ENCODE results near the gene GK. TPM values are rescaled to one million over a fixed set of nuclear protein-coding genes. Genes with fewer than 3 reads are reported as not detected.

GK gene
- total and polyA plus RNA-seq, 2 of the 8 experiments (the other 6 are each of a cell fraction or from before 2014, with no cell fraction given) = 2.9 to 11.2 TPM

DNA sequence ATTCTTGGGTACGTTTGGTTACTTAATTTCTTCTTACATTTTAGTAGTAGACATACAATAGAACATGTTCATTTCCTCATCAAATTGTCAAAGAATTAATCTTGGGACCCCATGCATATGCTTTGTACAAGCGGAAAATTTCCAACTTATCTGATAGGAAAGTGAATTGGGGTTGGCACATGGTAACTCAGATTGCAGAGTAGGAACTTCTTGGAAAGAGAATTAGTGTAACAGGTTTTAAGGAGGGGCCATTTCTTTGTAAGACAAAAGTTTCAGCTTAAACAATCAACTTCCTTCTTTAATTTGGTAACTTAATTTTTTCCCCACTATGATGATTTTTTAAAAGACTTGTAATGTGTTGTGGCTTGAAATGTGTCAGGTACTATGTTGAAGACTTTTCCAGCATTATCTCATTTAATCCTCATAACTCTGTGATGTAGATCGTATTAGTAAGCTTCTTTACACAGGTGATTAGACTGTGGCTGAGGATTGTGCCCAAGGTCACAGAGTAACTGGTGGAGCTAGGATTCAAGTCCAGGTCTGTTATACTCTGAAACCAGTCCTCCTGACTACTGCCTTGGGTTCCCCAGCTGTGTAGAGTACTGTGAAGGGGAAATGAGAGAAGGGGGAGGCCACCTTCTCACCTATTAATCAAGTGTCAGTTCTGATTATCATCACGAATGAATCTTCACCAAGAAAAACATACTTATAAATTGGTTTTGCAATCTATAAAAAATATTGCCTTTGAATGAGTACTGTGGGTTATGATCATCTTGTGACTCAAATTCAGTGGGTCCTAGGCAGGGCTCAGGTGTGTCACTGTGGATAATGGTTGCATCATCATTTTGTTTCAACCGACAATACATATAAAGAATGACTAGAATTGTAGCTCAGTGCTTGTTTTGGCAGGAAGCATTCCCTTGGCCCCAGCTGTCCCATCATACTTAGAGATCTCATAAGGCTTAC lies 4.3 kb downstream of the GK start:
- no peak for DNase-seq (ENCODE audit: low read depth in 1 of 2, low spot score in 2 of 2)
- Histone ChIP-seq H4K91ac (replicated peaks; ENCODE audit: insufficient read length, low read length) (no peak overlapping the region), H3K36me3 (ENCODE audit: control insufficient read depth in 2 of 4, insufficient read depth in 4 of 4, low read length in 3 of 4) (no peaks in the 10 kb centered on the region), H2BK5ac (ENCODE audit: low read depth, low read length) (no peak overlapping the region), H4K5ac (ENCODE audit: insufficient read length, low read depth, low read length) (no peak overlapping the region), H3K4me1 (replicated peaks in 1 of 4; ENCODE audit: control insufficient read depth in 3 of 4, insufficient read depth in 4 of 4, low read length in 3 of 4) (0 out of 7 replicates have a peak, but pooled peaks cover 0 to under 1% (median 0%) of the 10 kb centered on the region in 4 experiments), H3K4ac (replicated peaks; ENCODE audit: insufficient read length, low read depth, low read length) (no peak overlapping the region), H3K9ac (replicated peaks in 1 of 4; ENCODE audit: extremely low read depth in 1 of 4, low read depth in 3 of 4, low read length in 3 of 4) (no peak overlapping the region), H3K27me3 (replicated peaks in 1 of 4; ENCODE audit: control insufficient read depth in 3 of 4, extremely low read depth in 1 of 4, insufficient read depth in 3 of 4, low read length in 3 of 4) (no peaks in the 10 kb centered on the region), H3K14ac (ENCODE audit: insufficient read length) (no peak overlapping the region), H4K8ac (ENCODE audit: extremely low read depth, insufficient read depth, low read length) (no peak overlapping the region), H2BK12ac (ENCODE audit: low read depth, low read length) (no peak overlapping the region), H3K79me1 (ENCODE audit: low read depth, low read length) (no peaks in the 10 kb centered on the region), H2AFZ (ENCODE audit: low read length) (no peak overlapping the region), H2BK120ac (replicated peaks; ENCODE audit: low read depth, low read length) (no peak overlapping the region), H3K56ac (replicated peaks; ENCODE audit: insufficient read length, low read depth, low read length) (no peak overlapping the region), H2BK20ac (ENCODE audit: low read length) (no peak overlapping the region), H3K9me3 (ENCODE audit: insufficient read depth in 2 of 2, low read depth in 1 of 2, low read length in 1 of 2) (no peaks in the 10 kb centered on the region), H3K23ac (ENCODE audit: insufficient read length) (no peak overlapping the region), H3K18ac (ENCODE audit: extremely low read depth, low read length) (no peak overlapping the region), H2BK15ac (ENCODE audit: low read length) (no peak overlapping the region), H3K4me3 (ENCODE audit: extremely low read depth in 1 of 4, insufficient read depth in 2 of 4, low read depth in 3 of 4, low read length in 4 of 4) (no peak overlapping the region), H3K79me2 (ENCODE audit: control insufficient read depth in 1 of 2, insufficient read depth in 2 of 2, low read length in 2 of 2) (no peaks in the 10 kb centered on the region; a peak in 1 of 4 replicates), H3K23me2 (ENCODE audit: low read depth, low read length) (peaks cover 3% of the 10 kb centered on the region; the same call in 1 of the 2 replicates), H3K27ac (ENCODE audit: low read depth, low read length) (no peak overlapping the region), H3K4me2 (ENCODE audit: insufficient read depth in 1 of 2, low read depth in 2 of 2, low read length in 2 of 2) (no peak overlapping the region), H2AK5ac (ENCODE audit: low read depth, low read length) (no peak overlapping the region), H4K20me1 (replicated peaks in 1 of 2; ENCODE audit: control insufficient read depth in 1 of 2, insufficient read depth in 2 of 2, low read length in 2 of 2) (no peaks in the 10 kb centered on the region)
- POLR2A ChIA-PET (ENCODE audit: partially characterized antibody) = no interaction called here
- WGBS, 2 experiments (ENCODE audit: extremely low coverage in 1 of 2, insufficient coverage in 1 of 2, insufficient read length in 1 of 2, insufficient replicate concordance in 2 of 2, low coverage in 1 of 2, low lambda C conversion rate in 2 of 2, missing lambda C conversion rate in 1 of 2) = 91% methylated on average over 5 of the region's 5 CpGs; no CpG with 5 or more reads in 1 of the 2 experiments
- no peak for FAIRE-seq
- CTCF ChIA-PET (ENCODE audit: partially characterized antibody) = interaction anchor here (1.3 kb wide), 1 partner anchor 14 kb away, joined by 4 read pairs; no protein-coding TSS in a partner anchor
- TF ChIP-seq CBX5 (IDR thresholded peaks at IDR 0.05; ENCODE audit: low read depth, low read length) (no peak), ASH2L (IDR thresholded peaks at IDR 0.05; ENCODE audit: low read length) (no peak), KDM1A (IDR thresholded peaks at IDR 0.05; ENCODE audit: borderline replicate concordance, low read length) (no peak), EZH2 (IDR thresholded peaks at IDR 0.05; ENCODE audit: low read depth, low read length, severe bottlenecking) (no peak), TAF1 (IDR thresholded peaks at IDR 0.05; ENCODE audit: low read depth, low read length) (no peak), POLR2AphosphoS5 (IDR thresholded peaks at IDR 0.05; ENCODE audit: low read depth, low read length) (no peak), CREB1 (IDR thresholded peaks at IDR 0.05) (no peak), RFX5 (IDR thresholded peaks at IDR 0.05; ENCODE audit: borderline replicate concordance, low read depth, low read length) (no peak)
- TF ChIP-seq, protein P1, sequence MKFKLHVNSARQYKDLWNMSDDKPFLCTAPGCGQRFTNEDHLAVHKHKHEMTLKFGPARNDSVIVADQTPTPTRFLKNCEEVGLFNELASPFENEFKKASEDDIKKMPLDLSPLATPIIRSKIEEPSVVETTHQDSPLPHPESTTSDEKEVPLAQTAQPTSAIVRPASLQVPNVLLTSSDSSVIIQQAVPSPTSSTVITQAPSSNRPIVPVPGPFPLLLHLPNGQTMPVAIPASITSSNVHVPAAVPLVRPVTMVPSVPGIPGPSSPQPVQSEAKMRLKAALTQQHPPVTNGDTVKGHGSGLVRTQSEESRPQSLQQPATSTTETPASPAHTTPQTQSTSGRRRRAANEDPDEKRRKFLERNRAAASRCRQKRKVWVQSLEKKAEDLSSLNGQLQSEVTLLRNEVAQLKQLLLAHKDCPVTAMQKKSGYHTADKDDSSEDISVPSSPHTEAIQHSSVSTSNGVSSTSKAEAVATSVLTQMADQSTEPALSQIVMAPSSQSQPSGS (IDR thresholded peaks at IDR 0.05; ENCODE audit: low read length) = no peak

All from H1 (cell line).